Panc1 (cell line): ENCODE data around the gene STK25. TPM values are rescaled to one million over a fixed set of nuclear protein-coding genes. Genes with fewer than 3 reads are reported as not detected.

Source experiments
- ATAC-seq: fragments of 200-7000 bp; cut with Tn5 transposase; 2 replicates; pipeline ENCODE4 v1.9.1; 2020; ENCODE audit warnings: mild to moderate bottlenecking, moderate library complexity
- Bru-seq: library from RNA; stranded (reverse); fragments of 400-500 nt; gene quantifications from one replicate; lab custom pipeline; 2021; lab: Mats Ljungman, UMichigan
- BruChase-seq, 2 experiments: library from RNA; stranded (reverse); fragments of 400-500 nt; gene quantifications; one replicate each; lab custom pipeline; 2021; lab: Mats Ljungman, UMichigan
- BruUV-seq: library from RNA; stranded (reverse); fragments of 400-500 nt; replicated peaks from 2 replicates; lab custom pipeline; 2021; lab: Mats Ljungman, UMichigan
- CTCF ChIA-PET: fragments of 300-600 bp; sonication (Branson Sonifier 250); formaldehyde crosslinking; loops from one replicate; lab custom pipeline; 2022; ENCODE audit warnings: antibody characterized with exemption; lab: Charles Lee
- POLR2A ChIA-PET: fragments of 300-600 bp; sonication (Branson Sonifier 250); formaldehyde crosslinking; loops from one replicate; lab custom pipeline; 2022; ENCODE audit warnings: antibody characterized with exemption; lab: Charles Lee
- DNase-seq: peaks from one replicate; pipeline ENCODE4 v3.0.0-alpha.2; 2010; ENCODE audit warnings: low read depth, low spot score
- H3K27ac ChIP-seq: 2 replicates; pipeline ENCODE4 v1.5.1; 2011; ENCODE audit warnings: mild to moderate bottlenecking, low read length, inconsistent platforms
- H3K27me3 ChIP-seq: fragments of 200-500 bp; sonication (Bioruptor generic); 2 replicates; pipeline ENCODE4 v1.6.0; 2014; ENCODE audit warnings: low read length, inconsistent platforms; ENCODE audit not compliant: control insufficient read depth, insufficient read depth
- H3K36me3 ChIP-seq: fragments of 200-500 bp; sonication (Bioruptor generic); 2 replicates; pipeline ENCODE4 v1.5.1; 2014; ENCODE audit warnings: inconsistent platforms, mild to moderate bottlenecking, low read length, moderate library complexity; ENCODE audit not compliant: control insufficient read depth, insufficient read depth
- H3K4me1 ChIP-seq: 2 replicates; pipeline ENCODE4 v1.5.1; 2011; ENCODE audit warnings: inconsistent platforms, mild to moderate bottlenecking, low read length, moderate library complexity; ENCODE audit not compliant: control insufficient read depth, insufficient read depth
- H3K4me3 ChIP-seq, 2 experiments: 2 replicates each; pipeline ENCODE4 v1.5.1; 2011 to 2012; ENCODE audit warnings: low read depth in 2 of 2, low read length in 2 of 2, mild to moderate bottlenecking in 2 of 2, inconsistent platforms in 1 of 2, moderate library complexity in 1 of 2
- H3K9me3 ChIP-seq: fragments of 200-500 bp; sonication (Bioruptor generic); 2 replicates; pipeline ENCODE4 v1.5.1; 2014; ENCODE audit warnings: low read depth, mild to moderate bottlenecking, inconsistent platforms, low read length, moderate library complexity; ENCODE audit not compliant: control insufficient read depth, insufficient read depth
- POLR2AphosphoS5 ChIP-seq: IDR thresholded peaks from 2 replicates; pipeline ENCODE4 v1.6.1; 2012; ENCODE audit warnings: mild to moderate bottlenecking, low read depth, low read length, moderate library complexity
- SIN3A ChIP-seq: IDR thresholded peaks from 2 replicates; pipeline ENCODE4 v1.6.1; 2012; ENCODE audit warnings: low read depth, mild to moderate bottlenecking, low read length, moderate library complexity, borderline replicate concordance; ENCODE audit not compliant: insufficient read depth
- TCF7L2 ChIP-seq: IDR thresholded peaks from 2 replicates; pipeline ENCODE4 v1.6.1; 2011; ENCODE audit warnings: mild to moderate bottlenecking, low read depth, low read length, inconsistent platforms
- in situ Hi-C: cut with HindIII; loops from 2 replicates; pipeline ENCODE4 v1.10.0; 2016; ENCODE audit warnings: low sequenced_read_pairs, low pct_unique_long_range_greater_than_20kb
- intact Hi-C: fragments of 100-400 bp; cut with micrococcal nuclease; formaldehyde crosslinking; loops from one replicate; pipeline ENCODE4 v1.10.0; 2022; ENCODE audit not compliant: unreplicated experiment
- long read RNA-seq: library from polyadenylated mRNA; unstranded; transcript quantifications from one replicate; pipeline ENCODE4 v2.0.0, GENCODE V29; 2021; ENCODE audit not compliant: unreplicated experiment
- polyA plus RNA-seq: library from polyadenylated mRNA; unstranded; fragments of >200 nt; gene quantifications from one replicate; pipeline ENCODE4 v1.2.1, GENCODE V29; 2012; ENCODE audit warnings: missing spikeins; ENCODE audit not compliant: insufficient read length
- total RNA-seq: library from RNA; stranded (reverse); gene quantifications from one replicate; pipeline ENCODE4 v1.2.1, GENCODE V29; 2021; ENCODE audit not compliant: unreplicated experiment
- TF ChIP-seq, protein P1 (sequence below): fragments of 450-650 bp; IDR thresholded peaks from 2 replicates; pipeline ENCODE4 v1.5.1; 2017; ENCODE audit warnings: mild to moderate bottlenecking
- TF ChIP-seq, protein P2 (sequence below), 2 experiments: IDR thresholded peaks; 2 replicates each; pipeline ENCODE4 v1.6.1; 2011 to 2012; ENCODE audit warnings: low read depth in 2 of 2, control low read depth in 1 of 2, low read length in 1 of 2, mild to moderate bottlenecking in 1 of 2, moderate library complexity in 1 of 2; ENCODE audit not compliant: insufficient read depth in 1 of 2

Gene STK25
- total RNA-seq (195 TPM), Bru-seq, nascent RNA (percentile 73 among the genes with signal in this experiment), BruChase-seq, experiment 1, labeled RNA remaining after a 2-hour chase (percentile 87 among the genes with signal in this experiment), BruChase-seq, experiment 2, labeled RNA remaining after a 6-hour chase (percentile 86 among the genes with signal in this experiment)
- 232 TPM for polyA plus RNA-seq
- long read RNA-seq, full-length matches to known transcripts = 197 of 352 reads
- long read RNA-seq, partial matches to known transcripts = 62 of 352 reads
- long read RNA-seq, other reads (novel, unspliced or antisense) = 93 of 352 reads

DNA sequence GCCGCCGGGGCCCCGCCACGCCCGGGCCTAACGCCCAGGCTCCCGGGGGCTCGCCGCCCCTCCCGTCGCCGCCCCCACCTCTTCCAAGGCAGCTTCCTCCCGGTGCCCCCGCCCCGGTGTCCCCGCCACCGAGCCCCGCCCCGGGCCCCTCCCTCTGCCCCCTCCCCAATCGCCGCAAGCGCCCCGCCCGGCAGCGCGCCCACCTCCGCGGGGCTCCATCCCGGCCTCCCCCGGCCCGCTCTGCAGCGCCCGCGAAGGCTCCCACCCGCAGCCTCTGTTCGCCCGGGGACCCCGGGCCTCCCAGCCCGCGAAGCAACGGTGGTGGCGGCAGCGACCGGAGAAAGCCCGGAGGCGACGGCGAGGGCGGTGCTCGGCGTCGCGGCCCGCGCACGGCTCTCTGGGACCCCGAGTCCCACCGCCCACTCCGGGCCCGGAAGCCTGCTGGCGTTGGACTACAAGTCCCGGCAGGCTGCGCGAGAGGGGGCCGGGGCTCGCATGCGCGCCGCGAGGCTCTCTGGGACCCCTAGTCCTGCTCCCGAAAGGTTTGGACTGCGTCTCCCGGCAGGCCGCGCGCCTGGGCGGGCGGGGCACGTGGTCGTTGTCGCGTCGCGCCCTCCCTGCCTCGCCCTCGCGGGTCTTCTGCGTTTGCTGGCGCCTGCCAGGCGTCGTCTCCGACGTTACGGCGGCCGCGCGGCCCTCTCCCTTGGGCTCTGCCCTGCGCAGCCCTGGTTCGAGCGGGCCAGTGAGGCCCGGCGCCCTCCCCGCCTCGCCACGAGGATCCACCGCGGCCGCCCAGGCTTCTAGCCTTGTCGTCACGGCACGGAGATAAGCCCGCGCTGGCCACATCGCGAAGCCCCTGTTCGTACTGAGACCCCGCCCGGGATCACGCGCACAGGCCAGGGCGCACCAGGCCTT lies at the start of gene STK25:
Gene STK25 (minus strand): TSS at position 345 of the 915 bp plus-strand sequence. CDS start 549 bp downstream, outside the sequence.
- in situ Hi-C loops = no loop called here
- DNase-seq = peak; percentile 73
- TF ChIP-seq SIN3A (peak; percentile 79; the same call in 1 of the 2 replicates), POLR2AphosphoS5 (peak; percentile 76), TCF7L2 (no peak)
- CTCF ChIA-PET = interaction anchor here (0.6 to 0.7 kb wide), 2 partner anchors 29 to 595 kb away, joined by 3 to 4 read pairs; no protein-coding TSS in a partner anchor
- H3K36me3 ChIP-seq = no peaks in the 10 kb centered on the region
- intact Hi-C loops = no loop called here
- peak within 1 kb of the TSS; percentile 90 for H3K27ac ChIP-seq
- H3K27me3 ChIP-seq = no peaks in the 10 kb centered on the region
- no peaks in the 10 kb centered on the region for H3K9me3 ChIP-seq
- H3K4me1 ChIP-seq = peaks cover 29% of the 10 kb centered on the region
- no TSS peak for BruUV-seq
- ATAC-seq = peak; percentile 97
- POLR2A ChIA-PET = no interaction called here
- peak within 1 kb of the TSS; percentile 79 to 85 for H3K4me3 ChIP-seq

DNA sequence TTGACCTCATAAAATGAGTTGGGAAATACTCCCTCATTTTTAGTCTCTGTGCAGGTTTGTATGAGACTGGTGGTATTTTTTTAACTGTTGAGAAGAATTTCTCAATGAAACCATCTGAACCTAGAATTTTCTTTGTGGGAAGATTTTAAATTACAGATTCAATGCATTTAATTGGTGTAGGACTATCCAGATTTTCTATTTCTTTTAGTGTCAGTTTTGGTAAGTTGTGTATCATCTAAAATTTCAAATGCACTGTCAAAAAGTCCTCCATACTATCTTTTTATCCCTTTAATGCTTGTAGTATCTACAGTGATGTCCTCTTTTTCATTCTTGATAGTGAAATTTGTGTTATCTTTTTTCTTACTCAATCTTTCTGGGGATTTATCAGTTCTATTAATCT lies 48.4 kb upstream of the STK25 start:
- in situ Hi-C loops = no loop called here
- CTCF ChIA-PET = no interaction called here
- intact Hi-C loops = no loop called here

More for the DNA sequence above, 48.4 kb upstream of the STK25 start:
- no peaks in the 10 kb centered on the region for H3K9me3 ChIP-seq
- H3K4me1 ChIP-seq = peaks cover 29% of the 10 kb centered on the region
- DNase-seq (no peak), ATAC-seq (no peak)
- POLR2A ChIA-PET = interaction anchor here (0.7 kb wide), 1 partner anchor 289 kb away, joined by 13 read pairs; no protein-coding TSS in a partner anchor
- no peak overlapping the region for H3K4me3 ChIP-seq
- TF ChIP-seq, protein P1, sequence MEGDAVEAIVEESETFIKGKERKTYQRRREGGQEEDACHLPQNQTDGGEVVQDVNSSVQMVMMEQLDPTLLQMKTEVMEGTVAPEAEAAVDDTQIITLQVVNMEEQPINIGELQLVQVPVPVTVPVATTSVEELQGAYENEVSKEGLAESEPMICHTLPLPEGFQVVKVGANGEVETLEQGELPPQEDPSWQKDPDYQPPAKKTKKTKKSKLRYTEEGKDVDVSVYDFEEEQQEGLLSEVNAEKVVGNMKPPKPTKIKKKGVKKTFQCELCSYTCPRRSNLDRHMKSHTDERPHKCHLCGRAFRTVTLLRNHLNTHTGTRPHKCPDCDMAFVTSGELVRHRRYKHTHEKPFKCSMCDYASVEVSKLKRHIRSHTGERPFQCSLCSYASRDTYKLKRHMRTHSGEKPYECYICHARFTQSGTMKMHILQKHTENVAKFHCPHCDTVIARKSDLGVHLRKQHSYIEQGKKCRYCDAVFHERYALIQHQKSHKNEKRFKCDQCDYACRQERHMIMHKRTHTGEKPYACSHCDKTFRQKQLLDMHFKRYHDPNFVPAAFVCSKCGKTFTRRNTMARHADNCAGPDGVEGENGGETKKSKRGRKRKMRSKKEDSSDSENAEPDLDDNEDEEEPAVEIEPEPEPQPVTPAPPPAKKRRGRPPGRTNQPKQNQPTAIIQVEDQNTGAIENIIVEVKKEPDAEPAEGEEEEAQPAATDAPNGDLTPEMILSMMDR = no peak
- TF ChIP-seq SIN3A = no peak
- no peak for TF ChIP-seq TCF7L2
- TF ChIP-seq, protein P2, sequence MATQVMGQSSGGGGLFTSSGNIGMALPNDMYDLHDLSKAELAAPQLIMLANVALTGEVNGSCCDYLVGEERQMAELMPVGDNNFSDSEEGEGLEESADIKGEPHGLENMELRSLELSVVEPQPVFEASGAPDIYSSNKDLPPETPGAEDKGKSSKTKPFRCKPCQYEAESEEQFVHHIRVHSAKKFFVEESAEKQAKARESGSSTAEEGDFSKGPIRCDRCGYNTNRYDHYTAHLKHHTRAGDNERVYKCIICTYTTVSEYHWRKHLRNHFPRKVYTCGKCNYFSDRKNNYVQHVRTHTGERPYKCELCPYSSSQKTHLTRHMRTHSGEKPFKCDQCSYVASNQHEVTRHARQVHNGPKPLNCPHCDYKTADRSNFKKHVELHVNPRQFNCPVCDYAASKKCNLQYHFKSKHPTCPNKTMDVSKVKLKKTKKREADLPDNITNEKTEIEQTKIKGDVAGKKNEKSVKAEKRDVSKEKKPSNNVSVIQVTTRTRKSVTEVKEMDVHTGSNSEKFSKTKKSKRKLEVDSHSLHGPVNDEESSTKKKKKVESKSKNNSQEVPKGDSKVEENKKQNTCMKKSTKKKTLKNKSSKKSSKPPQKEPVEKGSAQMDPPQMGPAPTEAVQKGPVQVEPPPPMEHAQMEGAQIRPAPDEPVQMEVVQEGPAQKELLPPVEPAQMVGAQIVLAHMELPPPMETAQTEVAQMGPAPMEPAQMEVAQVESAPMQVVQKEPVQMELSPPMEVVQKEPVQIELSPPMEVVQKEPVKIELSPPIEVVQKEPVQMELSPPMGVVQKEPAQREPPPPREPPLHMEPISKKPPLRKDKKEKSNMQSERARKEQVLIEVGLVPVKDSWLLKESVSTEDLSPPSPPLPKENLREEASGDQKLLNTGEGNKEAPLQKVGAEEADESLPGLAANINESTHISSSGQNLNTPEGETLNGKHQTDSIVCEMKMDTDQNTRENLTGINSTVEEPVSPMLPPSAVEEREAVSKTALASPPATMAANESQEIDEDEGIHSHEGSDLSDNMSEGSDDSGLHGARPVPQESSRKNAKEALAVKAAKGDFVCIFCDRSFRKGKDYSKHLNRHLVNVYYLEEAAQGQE (IDR thresholded peaks at IDR 0.05; ENCODE audit: insufficient read depth in 1 of 2, low read depth in 2 of 2, low read length in 1 of 2) = no peak
- no peak for TF ChIP-seq POLR2AphosphoS5
- H3K27me3 ChIP-seq = no peaks in the 10 kb centered on the region
- H3K36me3 ChIP-seq = no peaks in the 10 kb centered on the region; the same call in 1 of the 2 replicates
- H3K27ac ChIP-seq = no peak overlapping the region
- BruUV-seq = no TSS peak
